ENCODE results near the gene ECI1.

The ECI1 gene

DNA sequence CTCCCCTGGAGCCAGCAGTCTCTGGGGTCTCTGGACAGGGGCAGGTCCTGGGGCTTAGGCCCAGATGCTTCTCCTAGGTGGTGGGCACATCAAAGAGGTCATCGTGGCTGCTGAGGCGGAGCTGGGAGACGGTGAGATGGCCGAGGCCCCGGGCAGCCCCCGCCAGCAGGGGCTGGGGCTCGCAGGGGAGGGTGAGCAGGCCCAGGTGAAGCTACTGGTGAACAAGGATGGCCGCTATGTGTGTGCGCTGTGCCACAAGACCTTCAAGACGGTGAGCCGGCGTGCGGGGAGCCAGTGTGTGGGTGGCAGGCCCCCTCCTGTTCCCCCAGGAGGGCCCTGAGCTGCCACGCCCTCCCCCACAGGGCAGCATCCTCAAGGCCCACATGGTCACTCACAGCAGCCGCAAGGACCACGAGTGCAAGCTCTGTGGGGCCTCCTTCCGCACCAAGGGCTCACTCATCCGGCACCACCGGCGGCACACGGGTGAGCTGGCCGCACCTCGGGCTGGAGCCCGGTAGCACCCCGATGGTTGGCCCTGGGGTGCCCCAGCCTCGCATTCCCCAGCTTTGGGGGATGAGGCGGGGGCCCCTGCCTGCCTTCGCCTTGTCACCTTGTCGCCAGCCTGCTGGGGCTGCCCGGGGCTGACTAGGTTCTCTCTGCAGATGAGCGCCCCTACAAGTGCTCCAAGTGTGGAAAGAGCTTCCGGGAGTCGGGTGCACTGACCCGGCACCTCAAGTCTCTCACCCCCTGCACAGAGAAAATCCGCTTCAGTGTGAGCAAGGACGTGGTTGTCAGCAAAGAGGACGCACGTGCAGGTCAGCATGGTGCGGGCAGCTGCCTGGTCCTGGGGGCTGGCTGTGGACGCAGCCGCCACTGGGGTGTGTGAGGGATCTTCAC, 19.0 kb downstream of the ECI1 start:
- Histone ChIP-seq H3K9me3 (ENCODE audit: insufficient read depth, low read depth, low read length) (no peaks in the 10 kb centered on the region), H3K9me2 (replicated peaks; ENCODE audit: low read depth, low read length) (no peaks in the 10 kb centered on the region), H4K20me1 (ENCODE audit: insufficient read depth, low read length, poor library complexity, severe bottlenecking) (no peaks in the 10 kb centered on the region), H3K9ac (ENCODE audit: low read depth, low read length, poor library complexity, severe bottlenecking) (no peak overlapping the region), H3K4me2 (ENCODE audit: low read depth, low read length, poor library complexity, severe bottlenecking) (no peak overlapping the region), H3K79me2 (ENCODE audit: insufficient read depth, low read length) (peaks cover 5% of the 10 kb centered on the region; the same call in 1 of the 2 replicates), H2AFZ (ENCODE audit: low read length) (no peak overlapping the region), H3K36me3 (ENCODE audit: insufficient read depth, low read length) (no peaks in the 10 kb centered on the region; the same call in 1 of the 2 replicates), H3F3A (ENCODE audit: low read depth) (no peaks in the 10 kb centered on the region), H3K4me3 (ENCODE audit: low read length, poor library complexity, severe bottlenecking) (no peak overlapping the region), H3K27me3 (ENCODE audit: insufficient read depth, low read length, poor library complexity, severe bottlenecking) (no peaks in the 10 kb centered on the region), H3K4me1 (ENCODE audit: insufficient read depth, low read length, poor library complexity, severe bottlenecking) (no peaks in the 10 kb centered on the region)
- TF ChIP-seq, protein P1, sequence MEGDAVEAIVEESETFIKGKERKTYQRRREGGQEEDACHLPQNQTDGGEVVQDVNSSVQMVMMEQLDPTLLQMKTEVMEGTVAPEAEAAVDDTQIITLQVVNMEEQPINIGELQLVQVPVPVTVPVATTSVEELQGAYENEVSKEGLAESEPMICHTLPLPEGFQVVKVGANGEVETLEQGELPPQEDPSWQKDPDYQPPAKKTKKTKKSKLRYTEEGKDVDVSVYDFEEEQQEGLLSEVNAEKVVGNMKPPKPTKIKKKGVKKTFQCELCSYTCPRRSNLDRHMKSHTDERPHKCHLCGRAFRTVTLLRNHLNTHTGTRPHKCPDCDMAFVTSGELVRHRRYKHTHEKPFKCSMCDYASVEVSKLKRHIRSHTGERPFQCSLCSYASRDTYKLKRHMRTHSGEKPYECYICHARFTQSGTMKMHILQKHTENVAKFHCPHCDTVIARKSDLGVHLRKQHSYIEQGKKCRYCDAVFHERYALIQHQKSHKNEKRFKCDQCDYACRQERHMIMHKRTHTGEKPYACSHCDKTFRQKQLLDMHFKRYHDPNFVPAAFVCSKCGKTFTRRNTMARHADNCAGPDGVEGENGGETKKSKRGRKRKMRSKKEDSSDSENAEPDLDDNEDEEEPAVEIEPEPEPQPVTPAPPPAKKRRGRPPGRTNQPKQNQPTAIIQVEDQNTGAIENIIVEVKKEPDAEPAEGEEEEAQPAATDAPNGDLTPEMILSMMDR (conservative IDR thresholded peaks at IDR 0.05; ENCODE audit: low read length), result no peak

DNA sequence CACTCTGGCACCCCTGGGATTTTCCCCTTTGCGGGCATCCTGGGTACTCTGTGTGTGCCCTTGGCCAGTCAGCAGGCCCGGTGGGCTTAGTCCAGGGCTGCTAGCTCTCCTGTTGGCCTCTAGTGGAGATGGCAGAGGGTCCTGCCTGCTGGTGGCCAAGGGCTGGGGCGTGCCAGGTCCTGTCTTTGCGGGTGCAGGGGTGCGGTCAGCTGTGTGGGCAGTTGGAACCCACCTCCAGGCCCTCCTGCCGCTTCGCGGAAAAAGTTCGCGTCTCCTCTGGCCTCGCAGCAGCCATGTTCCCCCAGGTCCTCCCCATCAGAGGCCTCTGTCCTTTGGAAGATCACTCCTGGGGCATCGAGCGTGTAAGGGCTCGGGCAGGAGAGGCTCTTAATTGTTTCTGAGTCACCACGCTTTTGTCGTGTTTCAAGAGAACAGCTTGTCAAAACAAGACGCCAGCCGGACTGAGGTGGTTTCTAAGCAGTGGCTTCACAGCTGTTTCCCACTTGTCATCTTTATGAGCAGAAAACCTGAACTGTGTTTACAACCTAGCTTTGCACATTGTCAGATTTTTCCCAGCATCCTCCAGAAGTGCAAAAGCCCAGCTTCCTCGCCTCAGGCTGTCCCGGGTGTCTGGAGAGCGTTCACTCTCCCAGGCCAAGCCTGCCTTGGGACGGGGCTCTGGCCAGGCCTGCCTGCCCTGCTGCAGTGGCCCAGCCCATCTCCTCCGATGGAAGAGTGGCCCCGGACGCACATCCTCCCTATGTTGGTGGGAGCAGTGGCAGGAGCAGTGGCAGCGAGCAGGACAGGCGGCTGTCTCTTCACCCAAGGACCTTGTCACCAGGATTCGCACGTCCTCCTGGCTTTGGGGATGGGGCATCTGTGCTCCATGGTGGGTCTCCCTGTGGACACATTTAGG, 20.1 kb downstream of the ECI1 start:
- H3F3A ChIP-seq (ENCODE audit: low read depth), result no peaks in the 10 kb centered on the region
- no peak overlapping the region for H2AFZ ChIP-seq (ENCODE audit: low read length)
- H3K36me3 ChIP-seq (ENCODE audit: insufficient read depth, low read length), result no peaks in the 10 kb centered on the region; the same call in 1 of the 2 replicates
- H3K79me2 ChIP-seq (ENCODE audit: insufficient read depth, low read length), result peaks cover 13% of the 10 kb centered on the region; the same call in 1 of the 2 replicates
- TF ChIP-seq, protein P1 (conservative IDR thresholded peaks at IDR 0.05; ENCODE audit: low read length), result no peak
- no peak for TF ChIP-seq EZH2phosphoT487 (IDR thresholded peaks at IDR 0.05; ENCODE audit: borderline replicate concordance)
- no peaks in the 10 kb centered on the region for H3K9me3 ChIP-seq (ENCODE audit: insufficient read depth, low read depth, low read length)
- no peaks in the 10 kb centered on the region for H3K9me2 ChIP-seq (replicated peaks; ENCODE audit: low read depth, low read length)
- H4K20me1 ChIP-seq (ENCODE audit: insufficient read depth, low read length, poor library complexity, severe bottlenecking), result no peaks in the 10 kb centered on the region
- no peaks in the 10 kb centered on the region for H3K27me3 ChIP-seq (ENCODE audit: insufficient read depth, low read length, poor library complexity, severe bottlenecking)
- H3K4me1 ChIP-seq (ENCODE audit: insufficient read depth, low read length, poor library complexity, severe bottlenecking), result no peaks in the 10 kb centered on the region
- H3K4me2 ChIP-seq (ENCODE audit: low read depth, low read length, poor library complexity, severe bottlenecking), result no peak overlapping the region
- no peak overlapping the region for H3K4me3 ChIP-seq (ENCODE audit: low read length, poor library complexity, severe bottlenecking)
- H3K9ac ChIP-seq (ENCODE audit: low read depth, low read length, poor library complexity, severe bottlenecking), result no peak overlapping the region

DNA sequence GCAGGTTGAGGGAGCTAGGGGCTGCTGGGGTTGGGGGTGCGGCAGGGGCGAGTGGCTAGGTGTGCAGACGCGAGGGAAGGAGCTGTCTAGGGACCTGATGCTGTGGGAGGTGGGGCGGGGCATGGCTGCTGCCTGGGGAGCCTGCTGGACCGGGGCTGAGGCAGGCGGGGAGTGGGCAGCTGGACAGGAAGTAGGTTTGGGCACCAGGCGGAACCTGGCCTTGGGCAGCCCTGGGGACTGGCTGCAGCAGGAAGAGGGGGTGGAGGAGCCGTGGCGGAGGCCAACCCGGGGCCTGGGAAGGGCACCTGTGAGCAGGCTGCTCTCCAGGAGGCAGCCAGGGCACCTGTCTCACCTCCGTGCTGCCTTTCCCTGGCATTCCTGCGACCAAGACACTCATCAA, 21.0 kb downstream of the ECI1 start:
- Histone ChIP-seq H3K79me2 (ENCODE audit: insufficient read depth, low read length) (peaks cover 21% of the 10 kb centered on the region; the same call in 1 of the 2 replicates), H3K36me3 (ENCODE audit: insufficient read depth, low read length) (no peaks in the 10 kb centered on the region; the same call in 1 of the 2 replicates), H3K9me2 (replicated peaks; ENCODE audit: low read depth, low read length) (no peaks in the 10 kb centered on the region), H4K20me1 (ENCODE audit: insufficient read depth, low read length, poor library complexity, severe bottlenecking) (no peaks in the 10 kb centered on the region), H3K27me3 (ENCODE audit: insufficient read depth, low read length, poor library complexity, severe bottlenecking) (no peaks in the 10 kb centered on the region), H3K4me2 (ENCODE audit: low read depth, low read length, poor library complexity, severe bottlenecking) (no peak overlapping the region), H3F3A (ENCODE audit: low read depth) (no peaks in the 10 kb centered on the region), H3K4me3 (ENCODE audit: low read length, poor library complexity, severe bottlenecking) (no peak overlapping the region), H3K9me3 (ENCODE audit: insufficient read depth, low read depth, low read length) (no peaks in the 10 kb centered on the region), H2AFZ (ENCODE audit: low read length) (no peak overlapping the region), H3K4me1 (ENCODE audit: insufficient read depth, low read length, poor library complexity, severe bottlenecking) (no peaks in the 10 kb centered on the region), H3K9ac (ENCODE audit: low read depth, low read length, poor library complexity, severe bottlenecking) (no peak overlapping the region)
- TF ChIP-seq, protein P1 (conservative IDR thresholded peaks at IDR 0.05; ENCODE audit: low read length), result no peak
- no peak for TF ChIP-seq EZH2phosphoT487 (IDR thresholded peaks at IDR 0.05; ENCODE audit: borderline replicate concordance)
